ENCODE results near the gene PODXL. TPM values are rescaled to one million over a fixed set of nuclear protein-coding genes. Genes with fewer than 3 reads are reported as not detected.
A peak's percentile ranks its signal among the peaks of the same experiment; 100 is the strongest.

Gene PODXL
- total RNA-seq, 2 donors from 2014 or later, result 11.2 to 14.6 TPM

- Histone ChIP-seq H3K36me3 (no peaks in the 10 kb centered on the region), H3K27me3 (no peaks in the 10 kb centered on the region), H3K4me3 (no peak overlapping the region), H3K27ac (no peak overlapping the region), H3K9ac (ENCODE audit: low read depth in 2 of 2, low read length in 2 of 2) (no peak overlapping the region), H3K4me1 (no peaks in the 10 kb centered on the region), H3K9me3 (no peaks in the 10 kb centered on the region)
- intact Hi-C loops (cut with DNase I), result no loop called here
- no peak for TF ChIP-seq CTCF (IDR thresholded peaks at IDR 0.05)
- no peak for DNase-seq
Observed at GRCh38 chr7:131548371-131548770, 8.1 kb downstream of the PODXL start.

- no peaks in the 10 kb centered on the region for H3K36me3 ChIP-seq
- no peak overlapping the region for H3K9ac ChIP-seq (ENCODE audit: low read depth in 2 of 2, low read length in 2 of 2)
- no peaks in the 10 kb centered on the region for H3K27me3 ChIP-seq
- DNase-seq, result no peak
- H3K9me3 ChIP-seq, result no peaks in the 10 kb centered on the region
- TF ChIP-seq CTCF (IDR thresholded peaks at IDR 0.05), result no peak
- no peak overlapping the region for H3K27ac ChIP-seq
- H3K4me1 ChIP-seq, result no peaks in the 10 kb centered on the region
- intact Hi-C loops (cut with DNase I), result no loop called here
- H3K4me3 ChIP-seq, result no peak overlapping the region
Observed at GRCh38 chr7:131547589-131547988, 8.8 kb downstream of the PODXL start.

GRCh38 chr7:131546583-131547141 is 9.8 kb downstream of the PODXL start:
- no peak overlapping the region for H3K9ac ChIP-seq (ENCODE audit: low read depth in 2 of 2, low read length in 2 of 2)
- intact Hi-C loops (cut with DNase I), result no loop called here

GRCh38 chr7:131546126-131546525 is 10.3 kb downstream of the PODXL start:
- Histone ChIP-seq H3K36me3 (no peaks in the 10 kb centered on the region), H3K27me3 (no peaks in the 10 kb centered on the region), H3K9me3 (no peaks in the 10 kb centered on the region), H3K4me3 (no peak overlapping the region), H3K4me1 (no peaks in the 10 kb centered on the region), H3K9ac (ENCODE audit: low read depth in 2 of 2, low read length in 2 of 2) (no peak overlapping the region), H3K27ac (no peak overlapping the region)
- intact Hi-C loops (cut with DNase I), result no loop called here
- DNase-seq, result peak; percentile 38
- TF ChIP-seq CTCF (IDR thresholded peaks at IDR 0.05), result no peak

More at GRCh38 chr7:131546583-131547141, 9.8 kb downstream of the PODXL start:
- no peak overlapping the region for H3K4me3 ChIP-seq
- TF ChIP-seq CTCF (IDR thresholded peaks at IDR 0.05), result peak; percentile 32
- H3K27me3 ChIP-seq, result no peaks in the 10 kb centered on the region
- H3K27ac ChIP-seq, result no peak overlapping the region
- DNase-seq, result no peak
- H3K9me3 ChIP-seq, result no peaks in the 10 kb centered on the region
- H3K36me3 ChIP-seq, result no peaks in the 10 kb centered on the region
- H3K4me1 ChIP-seq, result no peaks in the 10 kb centered on the region

- intact Hi-C loops (cut with DNase I), result no loop called here
- Histone ChIP-seq H3K36me3 (no peaks in the 10 kb centered on the region), H3K27me3 (no peaks in the 10 kb centered on the region), H3K4me3 (no peak overlapping the region), H3K9me3 (no peaks in the 10 kb centered on the region), H3K27ac (no peak overlapping the region), H3K9ac (ENCODE audit: low read depth in 2 of 2, low read length in 2 of 2) (no peak overlapping the region), H3K4me1 (no peaks in the 10 kb centered on the region)
- no peak for DNase-seq
- TF ChIP-seq CTCF (IDR thresholded peaks at IDR 0.05), result no peak
Observed at GRCh38 chr7:131544449-131545301, 11.8 kb downstream of the PODXL start.

Measured in colonic mucosa (tissue), 4 donors.